GM23338 (cell line): ENCODE measurements around the gene DMRT1. TPM values are rescaled to one million over a fixed set of nuclear protein-coding genes. Genes with fewer than 3 reads are reported as not detected.

Source experiments
- ATAC-seq: fragments of 200-7000 bp; cut with Tn5 transposase; 3 replicates; pipeline ENCODE4 v1.9.1; 2020
- DNase-seq: peaks from one replicate; pipeline ENCODE4 v3.0.0-alpha.2; 2015; ENCODE audit warnings: low spot score
- H2AFZ ChIP-seq: fragments of 200-600 bp; sonication (generic); 2 replicates; pipeline ENCODE4 v1.8.0; 2016; ENCODE audit warnings: antibody characterized with exemption, mild to moderate bottlenecking, moderate library complexity
- H3F3A ChIP-seq: fragments of 200-600 bp; sonication (generic); replicated peaks from 2 replicates; pipeline ENCODE4 v1.8.0; 2017; ENCODE audit warnings: antibody characterized with exemption, mixed run types, low read depth
- H3K27ac ChIP-seq: fragments of 200-600 bp; sonication (generic); 2 replicates; pipeline ENCODE4 v1.6.1; 2016; ENCODE audit warnings: low read depth
- H3K27me3 ChIP-seq: fragments of 200-600 bp; sonication (generic); 2 replicates; pipeline ENCODE4 v1.8.0; 2016; ENCODE audit warnings: mild to moderate bottlenecking, mixed run types, moderate library complexity; ENCODE audit not compliant: insufficient read depth
- H3K36me3 ChIP-seq: fragments of 200-600 bp; sonication (generic); 2 replicates; pipeline ENCODE4 v1.8.0; 2016; ENCODE audit warnings: mild to moderate bottlenecking; ENCODE audit not compliant: insufficient read depth
- H3K4me1 ChIP-seq: fragments of 200-600 bp; sonication (generic); 2 replicates; pipeline ENCODE4 v1.8.0; 2016; ENCODE audit warnings: mild to moderate bottlenecking, moderate library complexity; ENCODE audit not compliant: insufficient read depth
- H3K4me2 ChIP-seq: fragments of 200-600 bp; sonication (generic); 2 replicates; pipeline ENCODE4 v1.7.1; 2017; ENCODE audit warnings: mixed run types
- H3K4me3 ChIP-seq: fragments of 200-600 bp; sonication (generic); 2 replicates; pipeline ENCODE4 v1.6.1; 2016; ENCODE audit warnings: mixed run types
- H3K79me2 ChIP-seq: fragments of 200-600 bp; sonication (generic); replicated peaks from 2 replicates; pipeline ENCODE4 v1.8.0; 2017; ENCODE audit warnings: mild to moderate bottlenecking; ENCODE audit not compliant: insufficient read depth
- H3K9me2 ChIP-seq: fragments of 200-600 bp; sonication (generic); 2 replicates; pipeline ENCODE4 v1.8.0; 2017; ENCODE audit not compliant: insufficient read depth
- H4K20me1 ChIP-seq: fragments of 200-600 bp; sonication (generic); replicated peaks from 2 replicates; pipeline ENCODE4 v1.8.0; 2017; ENCODE audit warnings: mild to moderate bottlenecking; ENCODE audit not compliant: insufficient read depth
- H3K27ac Mint-ChIP-seq: 2 replicates; pipeline ENCODE4 v1.8.0; 2020; ENCODE audit warnings: inconsistent platforms, mild to moderate bottlenecking, moderate library complexity, mixed read lengths
- H3K27me3 Mint-ChIP-seq: 3 replicates; pipeline ENCODE4 v1.8.0; 2022; ENCODE audit warnings: low read depth, mild to moderate bottlenecking, moderate library complexity, mixed read lengths, inconsistent platforms; ENCODE audit not compliant: insufficient read depth, poor library complexity
- H3K36me3 Mint-ChIP-seq: 3 replicates; pipeline ENCODE4 v1.8.0; 2021; ENCODE audit warnings: low read depth, mild to moderate bottlenecking, inconsistent platforms, moderate library complexity, mixed read lengths
- H3K4me1 Mint-ChIP-seq: 3 replicates; pipeline ENCODE4 v1.8.0; 2020; ENCODE audit warnings: mild to moderate bottlenecking, inconsistent platforms, mixed read lengths
- H3K4me3 Mint-ChIP-seq: 3 replicates; pipeline ENCODE4 v1.8.0; 2021; ENCODE audit warnings: moderate library complexity, mild to moderate bottlenecking, inconsistent platforms, mixed read lengths
- H3K9me3 Mint-ChIP-seq: 3 replicates; pipeline ENCODE4 v1.8.0; 2020; ENCODE audit warnings: moderate library complexity, mild to moderate bottlenecking, inconsistent platforms, mixed read lengths
- CREB1 ChIP-seq: fragments of 250-450 bp; sonication (Bioruptor Pico); IDR thresholded peaks from 2 replicates; pipeline ENCODE4 v1.5.0; 2020; ENCODE audit warnings: low read depth, mild to moderate bottlenecking, moderate library complexity
- CTCF ChIP-seq, 2 experiments: fragments of 200-600 bp in 1 of 2; sonication (generic) in 1 of 2; conservative IDR thresholded peaks; 2 replicates each; pipeline versions ENCODE4 v1.5.1 to v1.6.1; 2016 to 2017; ENCODE audit warnings: antibody characterized with exemption in 2 of 2, low read depth in 2 of 2, mild to moderate bottlenecking in 2 of 2, moderate library complexity in 1 of 2
- ETS1 ChIP-seq: IDR thresholded peaks from 2 replicates; pipeline ENCODE4 v1.6.1; 2016; ENCODE audit warnings: antibody characterized with exemption
- EZH2 ChIP-seq: fragments of 200-600 bp; sonication (generic); IDR thresholded peaks from one replicate; pipeline ENCODE4 v1.8.0; 2017; ENCODE audit warnings: antibody characterized with exemption, mild to moderate bottlenecking, low read depth; ENCODE audit not compliant: unreplicated experiment
- EZH2phosphoT487 ChIP-seq: fragments of 200-600 bp; sonication (generic); IDR thresholded peaks from one replicate; pipeline ENCODE4 v1.8.1; 2018; ENCODE audit warnings: antibody characterized with exemption; ENCODE audit not compliant: unreplicated experiment
- NANOG ChIP-seq: IDR thresholded peaks from 2 replicates; pipeline ENCODE4 v1.6.1; 2016; ENCODE audit warnings: antibody characterized with exemption, borderline replicate concordance
- POLR2AphosphoS5 ChIP-seq: IDR thresholded peaks from 2 replicates; pipeline ENCODE4 v1.6.1; 2016; ENCODE audit warnings: antibody characterized with exemption, low read depth
- STAT1 ChIP-seq: IDR thresholded peaks from one replicate; pipeline ENCODE4 v1.6.1; 2016; ENCODE audit warnings: antibody characterized with exemption; ENCODE audit not compliant: unreplicated experiment
- ZNF114 ChIP-seq: fragments of 250-450 bp; sonication (Bioruptor Pico); IDR thresholded peaks from 2 replicates; pipeline ENCODE4 v1.5.0; 2020; ENCODE audit warnings: mild to moderate bottlenecking, moderate library complexity
- ZNF331 ChIP-seq: fragments of 250-450 bp; sonication (Bioruptor Pico); IDR thresholded peaks from 2 replicates; pipeline ENCODE4 v1.5.0; 2020; ENCODE audit warnings: low read depth, mild to moderate bottlenecking, moderate library complexity
- ZNF462 ChIP-seq: fragments of 250-450 bp; sonication (Bioruptor Pico); IDR thresholded peaks from 2 replicates; pipeline ENCODE4 v1.5.0; 2020; ENCODE audit warnings: mild to moderate bottlenecking, moderate library complexity
- polyA plus RNA-seq: library from polyadenylated mRNA; unstranded; fragments of >200 nt; fragmentation: Nextera tagmentation; extraction: Ambion mirVana; gene quantifications from 2 replicates; pipeline ENCODE4 v1.2.1, GENCODE V29; 2016
- total RNA-seq: library from RNA; depleted of rRNA; stranded (reverse); fragments of >200 nt; shearing (Covaris generic); gene quantifications from 2 replicates; pipeline ENCODE4 v1.2.3, GENCODE V29; 2014

Gene DMRT1
- total and polyA plus RNA-seq, 2 experiments from 2014 or later: not detected

- Mint-ChIP-seq H3K27ac (no peak overlapping the region), H3K36me3 (no peaks in the 10 kb centered on the region), H3K4me1 (peaks cover 37% of the 10 kb centered on the region), H3K9me3 (no peaks in the 10 kb centered on the region; the same call in 2 of the 3 replicates), H3K27me3 (peaks cover 87% of the 10 kb centered on the region), H3K4me3 (no peak overlapping the region)
- Histone ChIP-seq H3K4me2 (no peak overlapping the region), H3K4me3 (no peak overlapping the region), H3K79me2 (no peaks in the 10 kb centered on the region), H2AFZ (no peak overlapping the region), H4K20me1 (peaks cover 33% of the 10 kb centered on the region), H3K27ac (no peak overlapping the region), H3K4me1 (peaks cover 30% of the 10 kb centered on the region), H3K27me3 (peaks cover 100% of the 10 kb centered on the region), H3F3A (peaks cover 10% of the 10 kb centered on the region), H3K36me3 (no peaks in the 10 kb centered on the region), H3K9me2 (no peaks in the 10 kb centered on the region)
- ATAC-seq (no peak), DNase-seq (no peak)
- TF ChIP-seq CTCF (conservative IDR thresholded peaks at IDR 0.05; ENCODE audit: low read depth in 2 of 2): no peak
- peak; percentile 54 for TF ChIP-seq EZH2
- TF ChIP-seq POLR2AphosphoS5: no peak
- TF ChIP-seq CREB1 (CRISPR knock-in tag): no peak
- no peak for TF ChIP-seq NANOG
- TF ChIP-seq ZNF114: no peak
Measured at GRCh38 chr9:979983-980382, 138.5 kb downstream of the DMRT1 start.

- Histone ChIP-seq H3K27me3 (peaks cover 100% of the 10 kb centered on the region), H3K79me2 (no peaks in the 10 kb centered on the region), H3K27ac (no peak overlapping the region), H3F3A (peaks cover 5% of the 10 kb centered on the region; the same call in 1 of the 2 replicates), H4K20me1 (peaks cover 27% of the 10 kb centered on the region; the same call in 1 of the 2 replicates), H2AFZ (no peak overlapping the region), H3K4me1 (peaks cover 25% of the 10 kb centered on the region), H3K9me2 (no peaks in the 10 kb centered on the region), H3K4me2 (no peak overlapping the region), H3K4me3 (0 out of 2 replicates have a peak overlapping the region, but pooled peaks have one; percentile 40), H3K36me3 (no peaks in the 10 kb centered on the region)
- DNase-seq: no peak
- ATAC-seq: no peak
- Mint-ChIP-seq H3K4me3 (no peak overlapping the region; the same call in 2 of the 3 replicates), H3K9me3 (no peaks in the 10 kb centered on the region; the same call in 2 of the 3 replicates), H3K27ac (no peak overlapping the region), H3K36me3 (no peaks in the 10 kb centered on the region), H3K27me3 (peaks cover 80% of the 10 kb centered on the region), H3K4me1 (peaks cover 30% of the 10 kb centered on the region)
- TF ChIP-seq CTCF (conservative IDR thresholded peaks at IDR 0.05; ENCODE audit: low read depth in 2 of 2) (no peak), ZNF114 (no peak), ZNF462 (CRISPR knock-in tag) (no peak), EZH2phosphoT487 (no peak), ZNF331 (CRISPR knock-in tag) (no peak), ETS1 (no peak), CREB1 (CRISPR knock-in tag) (no peak), STAT1 (no peak)
Measured at GRCh38 chr9:980640-981039, 139.1 kb downstream of the DMRT1 start.
